GM19372 (cell line): ENCODE results near the gene RTL9.

Source experiments
- ATAC-seq: cut with Tn5 transposase; IDR thresholded peaks from one replicate; pipeline ENCODE4 v1.9.1; 2021; ENCODE audit warnings: mild to moderate bottlenecking, low read depth, moderate library complexity; ENCODE audit not compliant: unreplicated experiment

The RTL9 gene

DNA sequence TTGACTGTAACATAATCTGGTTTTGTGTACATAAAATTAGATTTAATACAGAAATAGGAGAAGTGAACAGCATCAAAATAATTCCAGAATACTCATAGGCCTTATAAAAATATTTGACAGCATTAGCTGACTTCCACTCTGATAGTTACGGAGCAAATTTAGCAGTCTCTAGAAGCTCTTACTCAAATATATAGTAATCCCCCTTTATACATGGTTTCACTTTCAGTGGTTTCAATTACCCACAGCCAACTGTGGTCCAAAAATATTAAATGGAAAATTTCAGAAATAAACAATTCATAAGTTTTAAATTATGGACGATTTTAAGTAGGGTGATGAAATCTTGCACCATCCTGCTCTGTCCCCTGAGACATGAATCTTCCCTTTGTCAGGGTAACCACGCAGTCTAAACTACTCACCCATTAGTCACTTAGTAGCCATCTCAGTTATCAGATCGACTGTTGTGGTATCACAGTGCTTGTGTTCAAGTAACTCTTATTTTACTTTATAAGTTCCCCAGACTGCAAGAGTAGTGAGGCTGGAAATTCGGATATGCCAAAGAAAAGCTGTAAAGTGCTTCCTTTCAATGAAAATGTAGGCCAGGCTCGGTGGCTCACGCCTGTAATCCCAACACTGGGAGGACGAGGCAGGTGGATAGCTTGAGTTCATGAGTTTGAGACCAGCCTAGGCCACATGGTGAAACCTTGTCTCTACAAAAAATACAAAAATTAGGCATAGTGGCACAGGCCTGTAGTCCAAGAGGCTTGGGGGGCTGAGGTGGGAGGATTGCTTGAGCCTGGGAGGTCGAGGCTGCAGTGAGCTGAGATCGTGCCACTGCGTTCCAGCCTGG, 17.2 kb upstream of the RTL9 start:
- no peak for ATAC-seq

DNA sequence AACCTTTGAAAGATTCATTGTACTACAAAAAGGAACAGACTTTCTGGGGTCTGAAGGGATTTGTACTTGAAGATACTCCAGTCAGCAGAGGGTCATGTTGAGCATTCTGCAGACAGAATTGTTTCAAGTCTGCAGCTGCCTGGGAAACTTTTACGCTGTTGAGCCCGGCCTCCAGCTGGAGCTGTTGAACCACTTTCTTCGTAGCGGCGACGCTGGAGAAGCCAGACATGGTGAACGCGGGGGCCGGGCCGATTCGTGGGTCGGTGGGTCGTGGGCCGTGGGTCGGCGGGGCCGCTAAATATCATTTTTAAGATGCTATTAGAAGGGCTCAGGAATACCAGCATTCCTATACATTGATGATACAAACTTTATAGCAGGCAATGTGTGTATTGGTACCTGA, 12.0 kb upstream of the RTL9 start:
- no peak for ATAC-seq

DNA sequence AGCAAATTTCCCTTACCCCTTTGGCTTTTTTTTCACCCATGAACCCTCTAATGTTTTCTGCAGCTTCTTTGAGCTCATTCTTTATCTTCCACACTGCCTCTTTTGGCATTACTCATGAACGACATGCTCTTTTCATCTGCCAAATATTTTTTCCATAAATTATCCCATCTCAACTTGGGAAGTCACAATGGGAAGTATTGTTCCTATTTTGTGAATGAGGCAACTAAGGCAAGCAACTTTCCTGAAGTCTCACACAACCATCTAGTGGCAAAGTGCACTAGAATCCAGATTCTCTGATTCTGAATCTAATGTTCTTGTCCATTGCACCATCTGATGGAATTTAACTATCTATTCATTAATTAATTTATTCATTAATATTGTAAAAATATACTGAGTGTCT, 625 bp downstream of the RTL9 start:
- ATAC-seq = no peak

DNA sequence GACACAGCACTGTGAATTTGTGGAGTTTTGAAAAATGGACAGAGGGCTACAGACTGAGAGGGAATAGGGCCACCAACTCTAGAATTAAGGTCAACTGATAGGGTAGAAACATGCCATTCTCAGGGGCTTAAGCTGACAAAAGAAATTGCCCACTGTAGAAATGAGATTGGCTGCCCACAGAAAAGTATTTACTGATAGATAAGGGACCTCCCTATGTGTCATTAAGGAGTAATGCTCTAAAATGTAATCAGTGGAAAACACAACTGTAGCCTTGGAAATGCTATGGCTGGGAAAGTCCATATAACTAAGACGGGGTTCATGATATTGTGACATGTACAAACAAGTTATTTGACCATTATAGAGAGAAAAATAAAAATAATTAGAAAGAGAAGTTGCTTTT, 4.6 kb downstream of the RTL9 start:
- no peak for ATAC-seq

DNA sequence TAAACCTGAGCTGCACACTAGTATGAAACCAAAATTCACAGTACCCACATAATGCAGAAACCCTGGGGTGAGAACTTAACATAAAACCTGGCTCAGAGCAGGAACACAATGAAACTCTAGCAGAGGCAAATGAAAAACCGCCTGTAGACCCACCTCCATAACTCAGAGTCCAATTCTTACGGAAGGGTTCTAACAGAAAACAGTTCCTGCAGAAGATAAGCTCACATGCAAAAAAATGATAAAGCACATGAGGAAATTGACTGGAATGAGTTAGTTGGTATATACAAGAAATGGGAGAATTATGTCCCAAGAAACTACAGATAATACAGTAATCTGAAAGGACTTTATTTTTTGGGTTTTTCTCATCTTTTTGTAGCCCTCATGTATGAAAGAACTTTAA, 14.7 kb downstream of the RTL9 start:
- ATAC-seq = no peak

DNA sequence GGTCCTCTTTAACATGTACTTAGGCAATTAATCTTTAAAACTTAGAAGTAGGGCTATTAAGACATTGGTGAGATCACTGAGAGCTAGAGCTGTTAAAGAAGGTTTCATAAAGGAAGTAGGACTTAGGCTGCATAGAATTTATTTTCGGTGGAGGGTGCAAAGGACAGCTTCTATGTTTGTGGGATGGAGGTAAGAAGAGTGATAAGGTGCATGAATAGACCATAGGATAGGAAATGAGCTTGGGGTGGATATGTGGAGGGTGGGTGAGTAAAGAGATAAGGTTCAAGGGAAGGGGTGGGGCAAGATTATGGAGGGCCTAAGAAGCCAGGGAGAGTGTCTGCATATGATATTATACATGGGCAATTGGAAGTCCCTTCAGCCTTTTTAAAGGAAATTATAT, 15.9 kb downstream of the RTL9 start:
- no peak for ATAC-seq

DNA sequence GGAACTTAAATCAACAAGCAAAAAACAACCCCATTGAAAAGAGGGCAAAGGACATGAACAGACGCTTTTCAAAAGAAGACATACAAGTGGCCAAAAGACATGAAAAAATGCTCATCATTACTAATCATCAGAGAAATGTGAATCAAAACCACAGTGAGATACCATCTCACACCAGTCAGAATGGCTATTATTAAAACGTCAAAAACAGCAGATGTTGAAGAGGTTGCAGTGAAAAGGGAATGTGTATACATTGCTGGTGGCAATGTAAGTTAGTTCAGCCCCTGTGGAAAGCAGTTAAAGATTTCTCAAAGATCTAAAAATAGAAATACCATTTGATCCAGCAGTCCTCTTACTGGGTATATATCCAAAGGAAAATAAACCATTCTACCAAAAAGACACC, 22.6 kb downstream of the RTL9 start:
- no peak for ATAC-seq

DNA sequence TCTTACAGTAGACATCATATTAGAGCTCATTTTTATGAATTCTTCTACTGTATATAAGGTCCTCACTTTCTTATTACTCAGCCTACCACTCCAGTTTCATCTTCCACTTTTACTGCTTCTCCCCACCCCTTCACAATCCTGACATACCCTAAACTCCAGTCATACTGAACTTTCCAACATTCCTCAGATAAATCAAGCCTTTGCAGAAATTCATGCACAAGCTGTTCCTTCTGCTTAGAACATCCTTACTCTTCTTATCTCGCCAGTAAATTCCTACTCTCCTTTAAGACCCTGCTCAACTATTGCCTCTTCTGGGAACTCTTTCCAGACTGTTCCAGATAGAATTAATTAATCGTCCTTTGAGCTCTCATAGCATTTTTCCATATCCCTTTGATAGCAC, 24.8 kb downstream of the RTL9 start:
- ATAC-seq = no peak

DNA sequence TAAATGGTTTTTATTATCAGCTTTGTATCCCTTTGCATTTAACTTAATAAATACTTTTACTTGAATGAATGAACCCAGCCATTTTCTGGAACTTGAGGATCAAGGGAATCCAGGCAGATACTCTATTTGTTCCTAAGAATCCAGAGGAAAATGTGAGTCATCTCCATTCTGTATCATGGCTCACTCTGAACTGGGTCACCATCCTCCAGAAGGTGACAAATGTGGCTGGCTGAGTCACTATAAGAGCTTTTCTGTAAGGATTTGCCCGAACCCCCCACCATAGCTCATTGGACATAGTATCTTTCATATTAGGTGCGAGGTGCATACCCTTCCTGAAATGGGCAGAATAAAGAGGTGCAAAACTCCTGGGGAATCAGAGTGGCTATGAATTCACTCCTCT, 25.8 kb downstream of the RTL9 start:
- ATAC-seq = no peak

DNA sequence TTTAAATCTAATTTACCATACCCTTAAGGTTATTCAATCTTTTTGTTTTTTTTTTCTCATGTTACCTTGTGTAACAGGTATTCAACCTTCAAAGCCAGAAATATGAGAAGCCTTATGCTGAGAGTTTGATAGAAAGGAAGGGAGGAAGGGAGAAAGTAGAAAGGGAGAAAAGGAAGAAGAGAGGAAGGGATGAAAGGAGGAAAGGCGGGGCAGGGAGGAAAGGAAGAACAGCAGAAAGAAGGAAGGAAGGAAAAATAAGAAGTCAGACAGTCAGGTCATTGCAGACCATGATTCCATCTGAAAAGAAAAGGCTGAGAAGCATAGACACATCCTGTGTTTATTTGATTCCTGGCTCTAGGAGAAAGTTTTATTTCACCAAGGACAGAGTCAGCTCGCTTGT, 30.9 kb downstream of the RTL9 start:
- no peak for ATAC-seq

DNA sequence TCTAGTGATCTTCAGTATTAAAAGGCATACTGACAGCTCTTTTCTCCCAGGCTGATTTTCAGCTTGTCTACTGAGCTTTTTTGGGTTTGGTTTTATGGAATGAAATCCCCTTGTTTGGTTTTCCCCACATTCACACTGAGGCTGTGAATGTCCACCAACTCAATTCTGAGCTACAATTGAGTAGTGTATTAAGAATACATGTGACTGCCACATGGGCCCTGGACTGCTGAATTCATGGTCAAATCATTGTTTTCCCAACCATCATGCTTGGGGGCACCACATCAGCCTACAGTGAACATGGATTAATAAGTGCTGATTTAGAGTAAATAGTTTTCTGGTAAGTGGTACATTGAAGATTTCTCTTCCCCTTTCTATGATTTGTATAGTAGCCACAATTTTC, 32.4 kb downstream of the RTL9 start:
- ATAC-seq = no peak

DNA sequence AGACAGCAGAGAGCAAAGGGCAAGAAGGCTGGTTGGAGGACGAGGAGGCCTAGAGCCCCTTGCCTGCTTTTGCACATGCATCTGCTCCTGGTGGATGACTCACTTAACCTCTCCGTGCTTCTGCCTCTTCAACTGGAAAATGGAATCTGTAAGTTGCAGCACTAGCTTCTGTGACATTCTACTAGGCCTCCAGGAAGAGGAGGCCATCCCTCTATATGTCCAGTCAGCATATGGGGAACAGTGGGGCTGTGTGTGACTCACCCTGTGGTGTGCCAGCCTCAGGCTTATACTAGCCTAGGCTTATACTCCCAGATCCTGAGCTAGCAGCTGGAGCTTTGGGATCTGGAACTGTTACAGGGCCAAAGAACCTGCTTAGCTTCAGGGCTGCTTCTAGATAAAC, 36.0 kb downstream of the RTL9 start:
- no peak for ATAC-seq

DNA sequence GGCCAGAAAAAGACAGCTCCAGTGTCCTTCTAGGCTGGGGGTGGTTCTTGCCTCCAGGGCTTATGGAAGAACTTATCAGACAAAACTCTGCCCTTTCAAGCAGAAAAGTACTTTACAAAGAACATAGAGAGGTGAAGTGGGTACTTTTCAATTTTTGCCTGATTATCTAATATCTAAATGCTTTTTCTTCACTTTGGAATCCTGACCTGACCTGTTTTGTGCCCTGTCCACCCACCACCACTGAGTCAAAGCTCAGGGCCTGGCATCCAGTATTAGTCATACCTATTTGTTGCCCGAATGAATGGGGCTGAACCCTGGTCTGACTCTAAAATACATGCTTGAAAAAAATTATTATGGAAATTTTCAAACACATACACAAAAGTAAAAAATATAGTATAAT, 37.2 kb downstream of the RTL9 start:
- no peak for ATAC-seq

DNA sequence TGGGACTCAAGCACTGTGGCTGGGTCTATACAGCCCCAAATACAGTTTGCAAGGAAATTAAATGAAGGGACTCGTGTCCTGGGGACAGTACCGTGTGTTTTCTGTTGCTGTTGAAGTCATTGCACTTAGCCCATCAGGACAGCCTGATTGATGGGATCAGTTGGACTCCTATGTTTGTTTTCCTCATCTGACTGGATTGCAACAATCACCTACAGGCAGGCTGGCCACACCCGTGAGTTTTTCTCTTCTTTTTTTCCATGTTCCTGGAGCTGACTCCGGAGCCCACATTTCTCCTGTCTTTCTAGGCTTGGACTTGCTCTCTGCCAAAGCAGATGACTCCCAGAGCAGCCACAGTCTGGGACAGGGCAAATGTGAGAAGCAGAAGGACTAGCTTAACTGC, 38.1 kb downstream of the RTL9 start:
- ATAC-seq = no peak

DNA sequence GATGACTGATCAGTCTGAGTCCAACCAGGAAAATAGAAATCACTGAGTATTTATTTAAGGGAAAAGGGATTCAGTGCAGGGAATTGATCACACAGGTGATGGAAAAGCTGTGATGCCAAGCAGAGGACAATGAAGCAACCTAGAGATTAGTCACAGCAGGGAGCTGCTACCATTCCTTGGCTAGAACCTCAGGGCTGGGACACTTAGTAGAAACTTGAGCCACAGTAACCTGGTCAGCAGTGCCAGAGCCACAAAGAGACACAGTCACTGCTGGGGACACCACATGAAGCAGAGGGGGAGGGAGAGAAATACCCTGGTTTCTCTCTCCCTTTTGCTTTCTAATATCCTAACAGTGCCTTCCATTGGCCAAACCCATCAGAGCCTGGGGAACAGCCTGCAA, 38.7 kb downstream of the RTL9 start:
- ATAC-seq = no peak

DNA sequence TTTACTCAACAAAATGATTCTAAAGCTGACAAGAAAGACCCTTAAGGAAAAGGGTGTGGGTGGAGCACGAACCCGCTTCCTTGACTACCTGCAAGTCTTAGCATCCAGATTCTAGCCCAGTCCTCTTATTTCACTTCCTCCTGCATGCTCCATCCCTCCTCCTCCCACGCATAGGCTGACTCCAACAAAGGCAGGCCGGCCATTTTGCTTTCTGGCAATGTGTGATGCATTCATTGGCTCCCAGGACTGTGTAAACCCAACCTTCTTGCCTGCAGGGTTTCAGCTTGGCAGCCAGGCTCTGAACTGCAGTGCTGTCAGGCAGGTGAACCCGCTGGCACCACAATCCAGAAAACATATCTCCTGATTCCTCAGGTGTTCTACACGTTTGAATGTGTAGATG, 39.3 kb downstream of the RTL9 start:
- no peak for ATAC-seq

DNA sequence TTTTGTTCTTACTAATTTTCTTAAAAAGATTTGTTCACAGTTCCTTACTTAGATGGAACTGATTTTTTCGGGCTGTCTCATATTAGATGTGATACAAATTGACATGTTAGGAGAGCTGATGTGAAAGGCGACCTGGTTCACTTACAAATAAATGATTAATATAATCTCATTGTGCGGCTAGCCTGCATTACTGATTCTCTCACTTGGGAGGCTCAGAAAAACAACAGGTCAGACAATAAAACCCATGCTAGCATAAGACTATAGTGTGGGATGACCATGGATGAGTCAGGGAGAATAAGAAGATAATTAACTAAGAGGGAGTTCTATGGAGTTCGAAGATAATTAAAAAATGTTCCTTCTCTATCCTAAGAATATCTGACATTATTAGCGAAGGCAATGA, 40.8 kb downstream of the RTL9 start:
- no peak for ATAC-seq

DNA sequence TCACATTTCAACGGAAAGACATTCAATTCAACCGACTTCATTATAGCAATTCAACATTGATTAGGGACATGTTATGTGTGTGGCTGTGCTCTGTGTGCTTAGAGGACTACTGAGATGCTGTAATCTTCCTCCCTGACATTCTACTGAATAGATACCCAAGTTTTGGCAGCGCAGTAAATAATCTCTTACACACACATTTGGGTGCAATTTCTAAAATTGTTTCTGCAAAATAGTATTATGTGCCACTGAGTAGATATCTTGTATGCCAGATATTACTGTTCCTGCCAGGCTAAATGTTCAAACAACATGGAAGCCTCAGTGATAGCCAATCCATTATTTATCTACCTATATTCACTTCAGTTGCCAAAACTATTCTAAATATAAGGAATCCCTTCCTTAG, 41.3 kb downstream of the RTL9 start:
- ATAC-seq = no peak

DNA sequence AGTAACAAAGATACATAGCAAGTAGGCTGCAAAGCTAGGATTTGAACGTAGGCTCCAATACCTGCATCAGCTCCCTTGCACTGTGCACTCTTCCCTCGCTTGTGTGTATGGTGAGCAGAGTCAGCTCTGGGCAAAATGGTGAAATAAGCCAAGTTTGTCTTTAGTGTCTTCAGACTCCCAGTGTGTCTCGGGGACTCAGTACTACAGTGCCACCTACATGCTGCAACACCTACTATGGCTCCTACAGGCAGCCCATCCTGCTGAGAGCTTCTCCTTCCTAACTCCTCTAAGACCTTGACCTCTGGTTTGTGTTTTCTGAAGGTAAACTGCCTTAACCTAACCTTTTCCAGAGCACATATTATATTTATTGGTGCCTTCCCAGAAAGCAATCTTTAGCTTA, 42.5 kb downstream of the RTL9 start:
- no peak for ATAC-seq

DNA sequence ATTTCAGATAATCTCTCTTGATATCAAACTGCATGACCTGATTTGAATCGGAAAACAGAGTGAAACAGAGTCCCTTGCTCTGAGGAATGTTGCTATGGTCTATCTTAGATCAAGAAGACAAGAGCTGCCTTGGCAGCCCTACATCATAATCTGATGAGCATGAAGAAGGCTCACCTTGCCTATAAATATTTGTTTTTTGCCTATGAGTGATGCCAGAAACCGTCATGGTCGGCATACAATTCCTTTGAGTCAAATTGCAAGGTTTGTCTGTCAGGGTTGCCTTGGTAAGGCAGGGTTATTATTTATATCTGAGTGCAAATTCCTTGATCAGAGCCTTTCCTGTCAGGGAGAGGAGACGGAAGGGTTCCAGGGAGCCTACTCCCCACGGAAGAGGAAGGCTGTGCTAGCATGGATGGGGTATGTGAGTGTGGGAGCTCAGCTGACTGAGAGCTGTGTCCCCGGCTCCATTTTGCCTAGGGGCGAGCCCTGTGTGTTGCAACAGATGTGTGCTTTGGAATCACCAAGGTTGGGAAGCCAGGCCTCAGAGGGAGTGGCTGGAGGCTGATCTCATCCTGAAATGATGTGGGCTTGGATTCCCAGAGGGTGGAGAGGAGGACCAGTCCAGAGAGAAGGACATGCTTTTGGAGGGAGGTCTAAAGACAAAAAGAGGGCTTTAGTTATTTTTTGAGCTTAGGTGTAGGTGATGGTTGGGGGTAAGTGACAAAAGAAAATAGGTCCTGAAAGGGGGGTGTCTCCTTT, 43.6 kb downstream of the RTL9 start:
- ATAC-seq = no peak

DNA sequence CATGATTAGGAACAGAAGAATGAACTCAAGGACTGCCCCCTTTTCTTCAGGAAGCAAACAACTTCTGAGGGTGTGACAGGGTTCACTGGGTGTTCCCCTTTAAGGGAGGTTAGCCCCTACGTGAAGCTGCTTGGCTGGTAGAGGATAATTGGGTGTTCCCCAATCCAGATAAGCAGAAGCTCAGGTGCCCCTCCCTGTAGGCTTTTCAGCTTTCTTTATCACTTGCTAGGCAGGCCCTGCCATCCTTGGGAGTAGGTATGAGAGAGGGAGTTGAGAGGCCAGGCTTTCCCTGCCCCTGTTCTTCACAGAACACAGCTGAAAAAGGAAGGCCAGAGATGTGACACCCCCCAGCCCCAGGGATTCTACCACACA, 44.2 kb downstream of the RTL9 start:
- no peak for ATAC-seq
